IPS-NIHi11 (cell line): Measurements from ENCODE around the gene HSD17B12.
"Not testable (repeated sequence)": the region's sequence is repeated elsewhere in the genome, so short reads cannot be mapped to it uniquely, and the experiment has no call there.

Experiments used
- DNase-seq: peaks from one replicate; pipeline ENCODE4 v3.0.0; 2012; ENCODE audit warnings: mixed read lengths, low spot score

Gene HSD17B12

DNA sequence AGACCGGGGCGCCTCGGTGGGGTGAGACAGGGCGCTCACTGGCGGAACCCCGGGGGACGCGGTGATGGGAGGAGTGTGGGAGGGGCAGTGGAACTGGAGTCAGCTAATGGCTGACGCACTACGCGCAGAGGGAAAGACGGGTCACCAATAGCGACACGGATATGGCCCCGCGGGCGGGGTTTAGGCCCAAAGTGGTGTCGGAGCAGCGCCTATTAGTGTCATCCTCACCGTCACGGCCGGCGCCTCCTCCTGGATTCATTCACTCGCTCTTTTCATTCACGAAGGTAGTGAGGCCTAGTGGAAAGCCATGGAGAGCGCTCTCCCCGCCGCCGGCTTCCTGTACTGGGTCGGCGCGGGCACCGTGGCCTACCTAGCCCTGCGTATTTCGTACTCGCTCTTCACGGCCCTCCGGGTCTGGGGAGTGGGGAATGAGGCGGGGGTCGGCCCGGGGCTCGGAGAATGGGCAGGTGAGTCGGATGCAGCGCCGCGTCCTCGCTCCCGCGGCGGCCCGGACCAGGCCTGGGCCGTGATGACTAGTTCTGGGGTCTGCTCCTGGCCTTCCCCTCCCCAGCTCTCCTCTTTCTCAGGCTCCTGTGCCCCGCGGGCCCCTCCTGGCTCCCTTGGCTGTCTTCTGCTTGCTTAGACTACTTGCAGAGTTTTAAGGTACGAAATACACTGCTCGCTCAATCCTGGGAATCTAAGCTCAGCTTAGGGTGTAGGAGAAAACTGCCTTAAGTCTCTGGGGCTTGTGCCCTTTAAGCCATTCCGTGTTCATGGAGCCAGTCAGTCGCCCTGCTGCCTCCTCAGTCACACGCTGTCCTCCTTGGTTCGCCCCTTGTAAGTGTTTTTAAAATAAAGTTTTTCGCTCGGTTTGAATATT, at the start of gene HSD17B12:
Gene HSD17B12 (plus strand): TSS at position 218 of the 880 bp plus-strand sequence. CDS start 90 bp downstream, at position 308.
- DNase-seq, result peak; percentile 99

DNA sequence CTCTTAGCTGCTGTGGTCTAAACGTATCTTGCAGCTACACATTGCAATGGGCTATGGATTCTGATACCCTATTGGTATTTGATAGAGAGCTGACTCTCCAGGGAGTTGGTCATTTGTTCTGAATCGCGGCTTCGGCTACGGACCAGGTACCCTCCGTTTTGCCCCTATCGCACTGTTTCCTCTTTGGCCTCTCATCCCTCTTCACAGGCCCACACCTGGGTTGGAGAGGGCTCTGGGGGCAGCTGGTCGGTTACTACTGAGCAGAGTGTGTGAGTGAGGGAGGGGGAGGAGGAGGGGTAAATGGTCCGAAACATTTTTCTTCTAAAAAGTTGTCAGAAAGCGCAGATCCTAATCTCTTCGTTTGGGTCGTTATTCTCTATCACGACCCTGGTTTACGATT, 48.8 kb upstream of the HSD17B12 start:
- no peak for DNase-seq

DNA sequence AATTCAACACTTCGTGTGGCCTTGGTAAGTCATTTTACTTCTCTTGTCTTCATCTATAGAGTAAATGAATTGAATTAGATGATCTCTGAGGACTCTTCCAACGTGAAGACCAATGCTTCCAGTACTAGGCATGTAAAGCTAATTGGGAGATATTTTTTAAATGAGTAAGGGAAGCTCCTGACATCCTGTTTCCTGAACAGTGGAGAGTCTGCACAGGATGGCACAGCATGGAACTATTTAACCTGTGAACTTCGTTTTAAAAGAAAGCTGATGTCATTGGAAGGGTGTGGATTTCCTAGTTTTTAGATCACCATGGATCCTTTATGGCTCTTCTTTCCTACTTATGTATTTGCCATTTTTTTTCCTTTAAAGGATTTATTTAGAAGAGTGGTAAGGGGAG, 48.4 kb upstream of the HSD17B12 start:
- no peak for DNase-seq

DNA sequence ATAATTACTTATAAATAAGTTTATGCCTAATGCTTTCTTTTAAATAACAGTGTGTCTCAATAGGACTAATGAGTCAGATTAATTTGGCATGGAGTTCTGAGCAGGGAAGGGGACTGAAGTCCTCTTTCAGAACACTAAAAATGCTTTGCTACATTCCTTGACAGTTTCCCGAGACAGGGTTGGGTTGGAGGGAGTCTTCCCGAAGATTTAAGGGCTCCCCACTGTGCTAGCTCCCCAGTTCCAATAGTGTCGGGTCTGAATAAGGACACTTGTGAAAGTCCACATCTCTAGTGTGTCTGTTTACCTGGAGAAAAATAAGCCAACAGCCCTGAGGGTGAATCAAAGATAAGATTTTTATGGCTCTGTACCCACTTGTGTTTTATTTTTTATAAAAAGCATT, 41.8 kb upstream of the HSD17B12 start:
- no peak for DNase-seq

DNA sequence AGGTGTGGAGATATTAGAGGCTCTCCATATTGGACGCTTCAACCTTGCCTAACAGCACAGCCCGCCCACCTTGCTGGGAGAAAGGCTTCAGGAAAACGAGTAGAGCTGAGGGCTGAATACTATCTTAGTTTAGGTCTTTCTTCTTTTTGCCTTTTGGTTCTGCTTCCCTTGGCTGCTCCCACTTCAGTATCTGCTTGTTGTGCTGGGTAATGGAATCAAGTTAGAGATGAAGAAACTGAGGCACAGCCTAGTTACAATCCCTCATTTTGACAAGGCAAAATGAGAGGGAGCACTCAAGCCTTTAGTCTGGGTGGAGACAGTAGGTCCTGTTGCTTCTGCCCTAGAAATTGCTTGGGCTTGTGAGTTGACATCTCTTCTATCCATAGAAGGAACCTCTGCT, 41.3 kb upstream of the HSD17B12 start:
- DNase-seq, result no peak

DNA sequence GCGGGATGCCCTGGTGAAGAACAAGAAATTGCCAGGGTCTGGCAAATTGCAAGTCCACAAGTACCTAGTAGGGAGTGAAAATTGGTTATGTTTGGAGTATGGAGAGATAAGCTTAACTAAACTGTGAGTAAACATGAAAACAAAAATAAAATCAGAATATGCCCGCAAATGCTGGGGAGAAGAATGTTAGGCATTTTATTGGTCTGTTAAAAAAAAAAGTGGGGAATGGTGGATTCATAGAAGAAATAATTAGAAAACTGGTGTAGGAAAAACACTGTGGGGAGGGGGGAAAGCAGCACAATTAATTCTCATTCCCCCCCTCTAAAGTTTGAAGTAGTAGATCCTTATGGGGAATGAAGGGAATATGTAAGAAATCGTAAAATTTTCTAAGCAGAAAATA, 40.6 kb upstream of the HSD17B12 start:
- no peak for DNase-seq

DNA sequence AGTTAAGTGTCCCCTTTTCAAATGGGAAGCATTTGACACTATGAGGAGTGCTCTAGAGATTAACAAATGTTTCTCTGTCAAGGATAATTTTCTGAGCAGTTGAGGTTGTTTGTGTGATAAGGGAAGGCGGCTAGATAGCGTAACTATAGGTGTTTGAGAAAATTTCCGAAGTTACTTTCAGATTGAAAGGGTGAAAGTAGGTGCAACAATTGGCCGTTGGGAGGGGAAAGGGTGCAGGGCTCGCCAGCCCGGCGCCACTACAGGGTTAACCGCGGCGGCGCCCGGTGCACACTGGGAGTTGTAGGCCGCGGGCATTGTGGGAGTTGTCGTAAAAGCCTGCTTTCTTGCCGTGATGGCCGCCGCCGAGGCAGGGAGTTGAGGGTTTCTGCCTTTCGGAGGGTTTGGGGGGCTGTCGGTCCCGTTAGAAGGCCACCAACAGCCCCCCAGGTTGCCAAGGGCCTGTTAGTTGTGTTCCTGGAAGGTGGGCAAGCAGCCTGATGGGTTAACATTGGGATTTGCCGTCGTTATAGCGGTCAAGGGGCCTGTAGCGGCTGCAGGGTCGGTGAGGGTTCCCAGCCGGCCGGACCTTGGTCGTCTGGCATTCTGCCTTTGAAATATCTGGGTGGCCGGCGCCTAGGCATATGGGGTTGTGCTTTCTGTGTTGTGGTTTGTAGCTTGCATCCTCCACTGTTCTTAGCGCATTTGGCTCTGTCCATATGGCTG, 36.5 kb upstream of the HSD17B12 start:
- DNase-seq, result peak; percentile 96

DNA sequence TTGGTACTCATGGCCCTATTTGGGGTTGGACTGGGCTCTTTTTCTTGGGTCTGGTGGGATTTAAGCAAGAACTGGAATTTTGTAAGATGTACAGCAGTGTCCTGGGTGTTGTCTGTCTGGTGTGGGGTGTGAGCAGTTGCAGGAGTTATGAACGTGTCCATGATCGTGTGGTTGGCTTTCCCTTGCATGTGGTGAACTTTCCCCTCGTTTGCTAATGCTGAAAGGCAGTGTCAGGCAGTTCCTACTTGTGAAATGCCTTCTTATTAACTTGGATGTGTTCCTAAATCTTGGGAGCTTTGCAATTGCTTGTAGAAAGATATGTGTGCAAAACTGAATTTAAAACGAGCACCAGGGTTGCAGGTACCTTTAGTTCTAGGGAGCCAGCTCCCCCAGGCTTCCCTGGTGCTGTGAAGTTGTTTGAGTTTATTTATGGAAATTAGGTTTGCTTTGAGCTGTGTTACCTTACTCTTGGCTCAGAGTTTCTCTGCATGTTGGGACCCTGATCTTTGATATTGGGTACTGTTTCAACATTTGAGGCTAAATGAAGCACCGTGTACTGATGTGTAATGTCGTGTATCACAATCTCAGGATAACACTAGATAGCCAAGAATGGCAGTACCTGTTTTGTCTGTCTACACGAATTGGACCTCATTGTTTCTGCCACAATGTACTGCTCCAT, 35.8 kb upstream of the HSD17B12 start:
- no peak for DNase-seq

DNA sequence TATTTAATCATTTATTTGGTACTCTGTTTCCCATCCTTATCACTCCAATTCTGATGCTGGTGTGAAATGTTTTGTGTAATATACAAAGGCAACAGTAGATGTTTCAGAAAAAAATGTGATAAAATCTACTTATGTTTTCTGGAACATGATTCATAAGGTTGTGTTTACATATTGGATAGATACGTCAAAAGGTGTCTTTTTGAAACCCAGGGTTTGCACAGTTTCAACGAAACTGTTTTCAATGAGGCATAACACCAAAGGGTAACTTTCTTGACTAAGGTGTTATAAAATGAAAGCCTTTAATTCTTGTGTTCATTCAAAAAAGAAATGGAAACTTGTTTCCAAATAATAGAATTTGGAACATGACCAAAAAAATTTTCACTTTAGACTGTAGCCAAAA, 33.8 kb upstream of the HSD17B12 start:
- DNase-seq, result no peak

DNA sequence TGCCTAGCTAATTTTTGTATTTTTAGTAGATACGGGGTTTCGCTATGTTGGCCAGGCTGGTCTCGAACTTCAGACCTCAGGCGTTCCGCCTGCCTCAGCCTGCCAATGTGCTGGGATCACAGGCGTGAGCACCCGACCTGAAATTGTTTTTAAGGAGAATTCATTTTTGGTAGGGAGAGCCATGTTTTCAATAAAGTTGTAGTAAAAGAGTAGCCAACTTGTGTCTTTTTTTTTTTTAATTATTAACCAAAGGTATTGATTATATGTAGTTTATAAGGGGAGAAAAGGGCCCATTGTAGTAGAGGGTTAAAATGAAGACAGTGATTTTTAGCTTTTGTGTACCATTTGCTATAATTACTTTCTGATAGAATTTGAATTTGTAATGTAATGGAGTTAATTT, 31.6 kb upstream of the HSD17B12 start:
- no peak for DNase-seq

DNA sequence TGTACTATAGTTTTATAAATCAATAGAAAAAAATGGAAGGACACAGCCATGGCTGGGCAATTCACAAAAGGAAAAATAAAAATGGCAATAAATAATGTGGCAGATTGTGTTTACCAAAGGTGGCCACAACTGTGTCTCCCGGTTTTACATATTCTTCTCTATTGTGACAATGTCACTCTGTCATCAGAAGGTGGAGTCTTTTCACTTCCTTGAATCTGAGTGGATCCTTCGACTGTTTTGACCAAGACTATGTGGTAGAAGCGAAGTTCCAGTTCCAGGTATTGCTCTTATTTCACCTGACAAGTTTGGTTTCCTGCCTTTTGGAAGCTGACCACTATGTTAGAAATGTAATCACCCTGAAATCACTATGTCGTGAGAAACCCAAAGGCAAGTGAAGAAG, 31.0 kb upstream of the HSD17B12 start:
- DNase-seq, result no peak

DNA sequence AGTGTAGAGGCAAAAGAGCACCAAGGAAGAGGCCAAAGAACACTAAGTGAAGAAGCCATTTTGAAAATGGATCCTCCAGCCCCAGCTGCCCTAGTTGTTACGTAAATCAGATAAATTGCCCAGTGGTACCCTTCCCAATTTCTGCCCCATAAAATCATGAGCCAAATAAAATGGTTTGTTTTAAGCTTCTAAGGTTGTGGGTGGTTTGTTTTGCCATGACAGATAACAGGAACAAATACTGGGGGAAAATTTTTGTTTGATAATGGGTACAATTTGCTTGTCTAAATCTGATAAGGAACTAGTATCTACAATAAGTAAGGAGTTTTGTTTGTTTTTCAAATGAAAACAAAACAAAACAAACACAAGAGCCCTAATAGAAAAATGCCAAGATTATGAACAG, 30.6 kb upstream of the HSD17B12 start:
- no peak for DNase-seq

DNA sequence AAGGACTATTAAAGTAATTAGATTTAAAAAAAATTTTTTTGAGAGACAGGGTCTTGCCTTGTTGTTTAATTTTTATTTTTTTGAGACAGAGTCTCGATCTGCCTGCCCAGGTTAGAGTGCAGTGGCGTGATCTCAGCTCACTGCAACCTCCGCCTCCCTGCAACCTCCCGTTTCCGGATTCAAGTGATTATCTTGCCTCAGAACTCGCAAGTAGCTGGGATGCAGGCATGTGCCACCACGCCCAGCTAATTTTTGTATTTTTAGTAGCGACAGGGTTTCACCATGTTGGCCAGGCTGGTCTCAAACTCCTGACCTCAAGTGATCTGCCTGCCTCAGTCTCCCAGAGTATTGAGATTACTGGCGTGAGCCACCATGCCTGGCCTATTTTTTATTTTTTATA, 17.5 kb upstream of the HSD17B12 start:
- not testable (repeated sequence) for DNase-seq

DNA sequence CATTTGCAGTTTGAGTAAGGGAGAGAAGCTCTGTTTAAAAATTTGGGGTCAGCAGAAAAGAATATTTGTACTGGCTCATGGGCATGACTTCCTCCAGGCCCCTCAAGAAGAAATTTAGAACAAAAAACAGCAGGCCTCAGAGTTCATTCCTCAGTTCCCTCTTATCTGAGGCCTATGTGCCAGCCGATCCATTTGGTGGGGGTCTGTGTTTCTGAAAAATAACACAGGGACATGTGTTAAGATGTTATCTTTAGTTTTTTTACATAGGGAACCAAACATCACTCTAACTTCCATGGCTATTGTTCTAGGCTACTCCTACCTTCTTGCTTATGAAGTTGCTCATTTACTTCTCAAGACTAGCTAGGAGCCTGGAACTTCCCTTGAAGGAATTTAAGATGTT, 16.2 kb upstream of the HSD17B12 start:
- DNase-seq, result no peak

DNA sequence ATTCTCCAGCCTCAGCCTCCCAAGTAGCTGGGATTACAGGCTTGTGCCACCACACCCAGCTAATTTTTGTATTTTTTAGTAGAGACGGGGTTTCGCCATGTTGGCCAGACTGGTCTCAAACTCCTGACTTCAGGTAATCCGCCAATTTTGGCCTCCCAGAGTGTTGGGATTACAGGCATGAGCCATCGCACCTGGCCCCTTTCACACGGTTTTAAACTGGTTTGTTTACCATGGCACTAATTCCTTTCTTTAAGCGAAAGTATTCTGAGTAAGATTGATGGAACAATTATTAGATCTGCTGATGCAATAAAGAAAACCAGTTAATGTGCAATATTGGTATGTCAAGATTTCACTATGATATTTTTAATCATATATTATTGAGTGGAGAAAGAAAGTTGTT, 9.3 kb upstream of the HSD17B12 start:
- DNase-seq, result not testable (repeated sequence)

DNA sequence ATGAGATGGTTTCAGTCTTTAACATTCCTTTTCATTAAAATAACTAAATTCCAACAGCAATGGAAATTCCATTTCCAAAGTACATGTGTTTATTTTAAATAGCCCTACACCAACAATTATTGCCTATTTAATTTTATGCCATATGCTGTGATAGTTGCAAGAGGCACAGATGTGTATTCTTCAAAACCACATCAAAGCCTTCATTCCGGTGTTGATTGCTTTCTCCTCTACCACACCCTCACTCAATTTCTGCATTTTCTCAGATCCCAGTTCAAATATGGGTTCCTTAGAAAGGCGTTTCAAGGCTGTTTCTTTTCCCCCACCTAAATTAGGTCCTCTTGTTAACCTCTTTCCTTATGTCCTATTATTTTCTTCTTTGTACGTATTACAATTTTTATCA, 6.0 kb upstream of the HSD17B12 start:
- DNase-seq, result no peak

DNA sequence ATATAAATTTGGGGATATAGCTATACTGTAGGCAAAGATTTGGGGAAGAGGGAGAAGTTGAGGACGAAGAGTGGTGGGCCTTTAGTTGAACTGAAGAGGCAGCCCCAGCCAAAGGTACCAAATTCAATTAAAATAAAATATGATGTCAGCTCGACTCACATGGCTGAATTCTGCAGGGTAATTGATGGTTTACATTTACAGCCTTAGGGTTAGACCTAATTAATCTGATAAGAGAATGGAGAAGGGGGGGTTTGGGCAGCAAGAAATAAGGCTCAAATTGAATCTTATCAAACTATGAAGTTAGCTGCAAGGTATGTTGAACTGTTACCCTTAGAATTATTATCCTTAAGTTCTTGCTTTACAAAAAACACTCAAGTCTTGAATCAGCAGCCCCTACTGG, 3.6 kb upstream of the HSD17B12 start:
- DNase-seq, result no peak

DNA sequence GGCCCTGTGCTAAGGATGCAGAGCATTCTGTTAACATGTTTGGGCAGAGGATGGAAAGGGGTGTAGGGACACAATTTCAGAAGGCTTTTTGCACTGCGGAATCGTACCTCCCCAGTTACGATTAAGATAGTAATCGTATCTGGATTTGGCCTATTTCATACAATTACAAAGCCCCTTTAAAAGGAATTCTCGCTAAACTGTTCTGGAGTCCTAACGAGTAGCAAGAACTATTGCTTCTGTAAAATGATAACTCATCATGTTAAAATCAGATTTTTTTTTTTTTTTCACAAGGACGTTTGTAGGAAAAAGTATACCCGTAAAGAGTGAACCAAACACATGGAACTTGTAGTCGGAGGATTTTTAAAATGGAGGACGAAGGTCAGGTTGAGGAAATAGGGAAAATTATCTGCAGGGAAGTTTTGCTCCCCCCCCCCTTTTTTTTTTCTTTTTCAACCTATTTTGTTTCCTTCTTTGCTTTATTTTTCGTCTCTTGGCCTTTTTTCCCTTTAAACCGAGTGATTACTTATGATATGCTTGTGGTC, 934 bp downstream of the HSD17B12 start:
- no peak for DNase-seq

DNA sequence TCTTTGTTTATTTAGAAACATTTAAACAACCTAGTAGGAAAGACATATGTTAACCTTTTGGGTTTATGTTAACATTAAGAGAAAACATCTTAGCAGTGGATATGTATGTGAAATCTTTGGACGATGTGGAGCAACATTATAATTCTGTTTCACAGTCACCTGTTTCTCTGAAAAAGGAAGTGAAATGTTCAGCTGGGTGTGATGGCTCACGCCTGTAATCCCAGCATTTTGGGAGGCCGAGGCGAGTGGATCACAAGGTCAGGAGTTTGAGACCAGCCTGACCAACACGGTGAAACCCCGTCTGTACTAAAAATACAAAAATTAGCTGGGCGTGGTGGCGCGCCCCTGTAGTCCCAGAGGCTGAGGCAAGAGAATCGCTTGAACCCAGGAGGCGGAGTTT, 1.5 kb downstream of the HSD17B12 start:
- DNase-seq, result not testable (repeated sequence)

DNA sequence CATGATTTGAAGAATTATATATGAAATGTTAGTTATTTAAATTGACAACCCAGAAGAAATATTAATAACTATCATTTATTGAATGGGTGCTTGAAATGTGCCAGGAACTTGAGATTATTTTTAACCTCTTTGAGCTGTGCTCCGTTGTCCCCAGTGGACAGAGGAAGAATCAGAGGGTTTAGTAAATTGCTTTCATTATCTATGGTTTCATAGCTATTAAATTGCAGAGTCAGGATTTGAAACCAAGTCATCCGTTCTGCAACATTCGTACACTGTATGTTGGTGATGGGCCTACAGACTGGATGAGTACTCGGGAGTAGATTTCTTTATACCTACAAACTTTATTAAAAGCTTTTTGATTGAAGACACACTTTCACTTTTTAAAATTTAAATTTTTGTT, 4.9 kb downstream of the HSD17B12 start:
- no peak for DNase-seq

DNA sequence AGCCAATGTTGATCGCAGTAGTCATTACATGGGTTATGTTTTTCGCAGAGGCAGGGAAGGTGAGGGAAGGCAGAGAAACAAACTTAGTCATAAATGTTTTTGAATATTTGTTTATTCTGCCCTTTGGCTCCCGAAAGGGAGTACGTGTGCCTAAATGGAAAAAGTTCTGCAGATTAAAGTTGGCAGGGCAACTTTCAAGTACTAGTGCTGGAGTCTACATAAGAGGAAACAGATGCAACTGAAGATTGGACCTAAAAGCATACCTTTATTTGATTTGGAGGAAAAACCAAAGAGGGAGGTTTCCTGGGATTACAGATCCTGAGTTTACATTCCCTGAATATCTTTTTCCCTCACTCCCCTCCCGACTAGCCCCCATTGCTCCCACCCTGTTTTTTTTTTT, 5.7 kb downstream of the HSD17B12 start:
- DNase-seq, result no peak

DNA sequence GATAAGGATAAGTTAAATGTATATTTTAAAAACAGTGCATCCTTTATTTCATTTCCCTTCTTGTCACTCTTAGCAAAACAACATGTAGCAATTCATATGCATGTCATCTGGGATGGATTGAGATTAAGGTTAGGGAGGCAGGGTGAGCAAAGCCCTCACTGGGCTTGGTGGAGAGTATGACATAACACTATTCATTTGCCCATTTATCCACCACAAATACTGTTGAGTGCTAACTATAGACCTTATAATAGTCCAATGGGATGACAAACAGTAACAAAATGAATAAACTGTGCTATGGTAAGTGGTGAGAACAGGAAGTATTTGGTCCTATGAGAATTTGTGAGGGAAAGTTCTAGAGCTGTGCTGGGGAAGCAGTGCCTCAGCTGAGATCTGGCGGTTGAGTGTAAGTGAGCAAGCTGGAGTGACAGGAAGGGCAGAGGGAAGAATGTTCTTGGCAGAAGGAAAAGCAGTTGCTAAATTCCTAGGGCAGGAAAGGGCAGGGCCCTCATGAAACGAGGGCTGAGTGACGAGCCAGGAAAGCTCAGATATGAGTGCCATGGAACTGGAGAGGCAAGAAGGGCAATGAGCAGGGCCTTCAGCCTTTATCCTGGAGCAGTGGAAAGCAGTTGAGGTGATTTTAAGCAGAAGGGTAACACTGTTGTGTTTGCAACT, 6.7 kb downstream of the HSD17B12 start:
- DNase-seq, result no peak
